GM21515 (cell line): Measurements from ENCODE around the gene ZMAT5.

Source experiments
- ATAC-seq: cut with Tn5 transposase; IDR thresholded peaks from one replicate; pipeline ENCODE4 v1.9.1; 2021; ENCODE audit not compliant: unreplicated experiment

Gene ZMAT5

DNA sequence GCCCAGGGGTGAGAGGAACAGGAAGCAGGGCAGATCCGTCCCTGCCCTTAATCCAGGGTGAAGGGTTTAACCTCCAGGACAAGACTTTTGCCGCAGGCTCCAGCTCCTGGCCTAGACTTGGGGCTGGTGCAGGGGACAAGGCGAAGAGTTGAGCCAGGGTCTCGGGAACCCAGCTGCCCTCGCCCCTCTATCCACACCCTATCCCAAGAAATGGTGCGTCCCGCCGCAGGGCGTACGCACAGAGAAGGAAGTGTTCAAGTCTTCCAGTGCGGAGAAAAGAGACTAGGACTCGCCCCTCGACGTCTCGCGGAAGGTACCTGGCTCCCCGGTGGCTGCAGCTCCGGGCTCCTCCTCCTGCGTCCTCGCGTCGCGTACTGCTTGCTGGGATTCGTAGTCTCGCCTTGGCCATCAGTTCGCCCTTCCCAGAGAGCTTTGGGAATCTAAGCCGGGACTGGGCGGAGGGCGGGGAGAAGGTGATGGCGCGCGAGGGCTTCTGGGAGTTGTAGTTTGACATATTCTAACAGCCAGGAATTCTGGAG is at the start of gene ZMAT5:
Gene ZMAT5 (minus strand): TSS at position 376 of the 539 bp plus-strand sequence. CDS start 18,463 bp downstream, outside the sequence.
- ATAC-seq, result peak; percentile 85

- ATAC-seq, result no peak
Observed at GRCh38 chr22:29816539-29816938, 49.7 kb upstream of the ZMAT5 start.

DNA sequence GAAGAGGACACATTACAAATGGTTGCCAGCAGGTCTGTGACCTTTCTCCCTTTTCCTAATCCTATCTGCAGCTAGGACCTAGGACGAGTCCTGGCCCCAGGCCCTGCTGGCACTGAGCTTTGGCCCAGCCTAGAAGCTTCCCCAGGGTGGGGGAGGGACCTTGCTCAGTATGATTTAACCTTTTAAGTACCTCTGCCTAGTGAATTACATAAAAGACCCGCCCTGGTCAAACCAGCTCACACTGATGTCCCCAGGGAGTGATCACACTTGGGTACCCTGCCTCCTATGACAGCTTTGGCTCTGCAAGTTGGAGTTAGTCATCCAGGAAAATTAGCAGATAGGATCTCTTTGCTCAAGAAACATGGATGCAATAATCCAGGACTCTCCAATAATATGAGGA is 49.3 kb upstream of the ZMAT5 start:
- ATAC-seq, result no peak

DNA sequence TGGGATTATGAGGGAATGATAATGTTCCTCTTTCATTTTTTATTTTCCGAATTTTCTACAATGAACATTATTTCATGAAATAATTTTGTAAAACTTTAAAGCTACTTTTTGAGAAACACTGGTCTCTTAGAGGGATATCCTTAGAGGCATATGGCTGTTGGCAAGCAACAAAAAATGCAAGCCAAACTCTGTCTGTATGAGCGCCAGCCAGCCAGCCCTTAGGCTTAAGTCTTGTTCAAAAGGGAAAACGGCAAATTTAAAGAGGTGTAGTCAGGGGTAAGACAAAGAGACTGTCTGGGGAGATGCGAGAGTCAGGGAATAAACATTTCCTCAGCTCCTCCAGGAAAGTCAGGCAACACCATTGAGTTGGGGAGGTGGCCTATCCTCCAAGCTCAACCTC is 48.8 kb upstream of the ZMAT5 start:
- no peak for ATAC-seq

DNA sequence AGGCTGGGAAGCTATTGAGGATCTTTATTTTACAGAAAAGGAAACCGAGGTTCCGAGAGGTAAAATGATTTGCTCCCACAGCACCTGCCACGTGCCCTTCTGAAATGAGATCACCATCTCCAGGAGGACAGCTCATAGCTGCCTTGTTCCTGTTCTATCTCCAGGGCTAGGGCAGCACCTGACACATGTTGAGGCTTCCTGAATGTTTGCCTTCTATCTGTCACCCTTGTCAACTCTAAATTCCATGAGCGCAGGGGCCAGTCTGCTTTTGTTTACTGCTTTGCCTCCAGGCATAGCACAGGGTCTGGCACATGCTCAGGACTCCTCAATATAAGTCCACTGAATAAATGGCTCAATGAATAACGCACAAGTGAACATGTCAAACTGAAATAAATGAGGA is 47.2 kb upstream of the ZMAT5 start:
- ATAC-seq, result no peak

DNA sequence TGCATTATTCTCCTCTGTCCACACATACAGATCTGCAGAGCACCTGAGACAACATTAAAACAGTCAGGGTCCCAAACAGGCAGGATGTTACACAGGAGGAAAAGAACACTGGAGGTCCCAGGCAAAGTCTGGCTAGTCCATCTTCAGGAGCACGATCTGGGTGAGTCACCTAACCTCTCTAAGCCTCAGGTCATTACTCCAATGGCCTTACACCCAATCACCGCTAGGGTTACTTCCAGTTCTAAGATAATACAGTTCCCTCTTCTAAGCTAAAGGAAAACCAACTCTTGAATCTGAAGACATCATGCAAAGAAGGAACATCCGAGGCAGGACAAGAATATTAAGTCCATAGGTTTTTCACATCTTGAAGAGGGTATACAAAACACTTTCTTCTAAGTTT is 46.8 kb upstream of the ZMAT5 start:
- no peak for ATAC-seq

DNA sequence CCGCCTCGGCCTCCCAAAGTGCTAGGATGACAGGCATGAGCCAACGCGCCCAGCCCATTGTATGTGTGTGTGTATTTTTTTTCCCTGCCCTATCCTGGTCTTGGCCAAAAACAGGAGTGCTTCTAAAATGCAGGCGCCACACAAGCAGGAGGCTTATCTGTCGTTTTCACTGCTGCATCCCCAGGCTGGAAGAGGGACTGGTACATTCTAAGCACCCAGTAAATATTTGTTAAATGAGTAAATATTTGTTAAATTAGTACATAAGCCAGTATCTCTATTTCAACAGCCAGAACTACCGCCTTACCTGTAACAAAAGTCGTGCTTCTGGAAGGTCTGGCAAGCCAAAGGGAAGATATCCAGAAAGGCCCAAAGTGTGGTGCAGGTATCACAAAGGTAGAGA is 46.3 kb upstream of the ZMAT5 start:
- ATAC-seq, result no peak

DNA sequence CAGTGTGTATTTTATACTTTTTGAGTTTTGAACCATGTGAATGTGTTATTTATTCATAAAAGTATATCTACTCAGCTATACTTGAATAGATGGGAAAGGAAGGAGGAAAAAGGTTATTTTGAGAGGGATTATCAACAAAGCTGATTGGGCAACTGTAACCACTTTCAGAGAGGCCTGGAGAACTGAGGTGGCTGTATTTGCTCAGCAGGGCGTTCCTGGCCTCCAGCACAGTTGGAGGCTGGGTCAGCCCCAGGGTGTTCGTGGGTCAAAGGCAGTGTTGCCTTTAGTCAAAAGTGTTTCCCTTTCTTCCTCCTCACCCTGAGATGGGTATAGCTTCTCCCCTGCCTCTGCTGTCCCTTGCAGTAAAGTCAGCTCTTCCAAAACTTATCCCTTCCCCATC is 44.6 kb upstream of the ZMAT5 start:
- no peak for ATAC-seq

DNA sequence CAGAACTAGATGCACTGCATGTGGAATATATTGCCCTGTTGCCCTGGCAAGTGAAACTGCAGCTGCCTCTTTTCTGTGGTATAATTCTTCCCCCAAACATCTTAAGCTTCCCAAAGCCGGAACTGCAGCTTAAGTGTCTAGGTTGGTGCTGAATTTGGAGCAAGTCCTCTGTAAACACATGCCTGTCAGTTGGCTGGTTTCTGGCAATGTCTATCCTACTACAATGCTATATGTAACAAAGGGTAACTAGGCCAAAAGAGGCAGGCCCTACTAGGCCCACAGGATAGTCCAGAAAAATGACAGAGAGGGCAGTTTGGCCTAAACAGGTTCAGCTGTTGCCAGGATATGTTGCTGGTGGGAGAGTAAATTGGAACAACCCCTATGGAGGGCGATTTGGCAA is 43.4 kb upstream of the ZMAT5 start:
- ATAC-seq, result no peak

DNA sequence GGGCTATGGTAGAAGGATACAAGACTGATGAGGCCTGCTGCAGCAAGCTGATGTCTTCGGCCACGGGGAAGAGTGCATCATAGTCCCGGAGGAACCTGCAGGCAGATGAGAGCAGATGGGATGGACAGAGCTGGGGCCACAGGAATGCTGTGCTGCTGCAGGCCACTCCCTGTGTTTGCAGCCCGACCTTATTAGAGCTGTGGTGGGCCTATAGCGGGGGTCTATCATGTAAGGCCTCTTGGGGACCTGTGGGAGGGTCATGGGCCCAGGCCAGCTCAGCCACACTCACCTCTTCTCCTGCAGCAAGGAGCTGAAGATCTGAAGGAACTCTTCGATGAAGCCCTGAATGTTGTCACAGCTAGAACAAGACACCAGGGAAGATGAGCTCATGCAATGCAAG is 39.4 kb upstream of the ZMAT5 start:
- ATAC-seq, result no peak

- ATAC-seq, result no peak
Observed at GRCh38 chr22:29804985-29805384, 38.2 kb upstream of the ZMAT5 start.

GRCh38 chr22:29803190-29803589 is 36.4 kb upstream of the ZMAT5 start:
- ATAC-seq, result no peak

GRCh38 chr22:29801796-29802195 is 35.0 kb upstream of the ZMAT5 start:
- ATAC-seq, result no peak

DNA sequence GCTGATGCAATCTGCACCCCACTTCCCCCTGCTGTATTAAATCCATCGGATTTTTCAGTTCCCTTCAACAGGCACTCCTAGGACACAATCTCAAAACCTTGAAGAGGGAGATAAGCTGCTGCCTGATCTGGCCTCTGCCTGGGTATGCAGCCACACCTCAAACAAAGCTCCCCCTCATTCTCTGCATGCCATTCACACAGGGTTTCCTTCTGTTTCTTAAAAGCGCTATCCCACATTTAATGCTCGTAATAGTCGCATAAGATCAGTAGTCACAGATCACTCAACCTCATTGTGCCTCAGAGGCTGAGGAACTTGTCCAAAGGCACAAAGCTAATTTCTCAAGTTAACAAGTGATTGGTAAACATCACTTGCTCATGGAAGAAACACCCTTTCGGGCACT is 34.3 kb upstream of the ZMAT5 start:
- ATAC-seq, result no peak

DNA sequence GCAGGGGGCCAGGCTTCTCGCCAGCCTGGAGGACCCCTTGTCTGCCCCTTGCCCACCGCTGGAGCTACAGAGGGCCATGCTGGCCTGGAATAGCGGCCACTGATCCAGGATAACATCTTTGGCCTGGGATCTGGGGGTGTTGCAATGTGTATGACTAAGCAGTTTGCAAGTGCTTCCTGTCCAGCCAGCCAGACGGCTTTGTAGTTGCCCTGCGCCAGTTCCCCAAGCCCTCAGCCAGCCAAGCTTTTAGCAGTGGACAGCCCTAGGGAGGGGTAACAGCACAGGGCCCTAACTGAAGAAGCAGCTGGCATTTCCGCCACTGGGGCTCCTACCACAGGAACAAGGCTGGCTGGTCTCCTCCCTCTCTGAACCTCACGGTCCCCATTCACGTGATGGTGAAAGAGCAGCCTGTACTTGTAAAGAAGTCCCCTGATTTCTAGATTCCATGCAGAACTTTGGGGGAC is 32.4 kb upstream of the ZMAT5 start:
- ATAC-seq, result no peak

DNA sequence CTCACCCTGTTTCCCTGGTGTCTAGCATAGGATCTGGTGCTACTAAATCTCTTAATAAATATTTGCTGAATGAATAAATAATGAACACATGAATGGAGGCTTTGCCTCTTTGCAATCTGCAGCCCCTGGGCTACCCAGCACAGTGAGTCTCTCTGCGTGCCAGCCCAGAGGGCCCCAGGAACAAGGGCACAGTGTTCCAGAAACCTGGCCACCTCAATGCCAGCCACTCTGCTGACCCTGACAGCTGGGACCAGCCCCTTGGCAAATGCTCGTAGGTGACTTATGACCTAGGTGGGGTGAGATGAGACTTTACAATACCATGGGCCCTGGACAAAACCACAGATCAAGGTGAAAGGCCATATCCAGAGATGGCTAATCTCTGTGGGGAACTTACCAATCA is 32.0 kb upstream of the ZMAT5 start:
- no peak for ATAC-seq

DNA sequence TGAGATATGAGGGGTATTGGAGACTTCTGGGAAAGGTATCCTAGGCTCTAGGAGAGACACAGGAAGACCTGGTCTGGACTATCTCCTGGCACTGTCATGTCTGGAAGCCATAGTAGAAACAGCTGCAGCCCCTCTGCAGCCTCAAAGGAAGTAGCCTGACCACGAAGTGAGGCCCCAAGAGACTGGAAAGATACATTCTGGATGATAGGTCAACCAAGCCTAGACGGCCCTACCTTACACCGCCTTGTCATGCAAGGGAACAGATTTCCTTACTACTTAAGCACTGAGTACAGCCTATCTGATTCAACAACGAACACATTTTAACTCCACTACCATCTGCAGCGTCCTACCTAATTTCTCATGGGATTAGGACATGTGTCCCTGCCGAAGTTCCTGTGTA is 31.5 kb upstream of the ZMAT5 start:
- ATAC-seq, result no peak

GRCh38 chr22:29797351-29797750 is 30.5 kb upstream of the ZMAT5 start:
- no peak for ATAC-seq

GRCh38 chr22:29795663-29796062 is 28.9 kb upstream of the ZMAT5 start:
- no peak for ATAC-seq

- ATAC-seq, result no peak
Observed at GRCh38 chr22:29793396-29793795, 26.6 kb upstream of the ZMAT5 start.

- no peak for ATAC-seq
Observed at GRCh38 chr22:29790061-29790460, 23.3 kb upstream of the ZMAT5 start.

- no peak for ATAC-seq
Observed at GRCh38 chr22:29788339-29789279, 21.8 kb upstream of the ZMAT5 start.
